GM21528 (cell line): Measurements from ENCODE around the gene STUM.
"Not testable (repeated sequence)": the region's sequence is repeated elsewhere in the genome, so short reads cannot be mapped to it uniquely, and the experiment has no call there.

Experiments used
- ATAC-seq: cut with Tn5 transposase; IDR thresholded peaks from one replicate; pipeline ENCODE4 v1.9.1; 2021; ENCODE audit warnings: mild to moderate bottlenecking, moderate library complexity; ENCODE audit not compliant: unreplicated experiment, low FRiP score

The STUM gene, protein sequence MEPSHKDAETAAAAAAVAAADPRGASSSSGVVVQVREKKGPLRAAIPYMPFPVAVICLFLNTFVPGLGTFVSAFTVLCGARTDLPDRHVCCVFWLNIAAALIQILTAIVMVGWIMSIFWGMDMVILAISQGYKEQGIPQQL

GRCh38 chr1:226548256-226549093 lies at the start of gene STUM:
TSS of gene STUM (plus strand) at chr1:226548764. CDS start at chr1:226548905, 141 bp downstream.
- ATAC-seq: no peak

- not testable (repeated sequence) for ATAC-seq
Measured at GRCh38 chr1:226499699-226500098, 48.9 kb upstream of the STUM start.

GRCh38 chr1:226506021-226506420 lies 42.5 kb upstream of the STUM start:
- ATAC-seq: no peak

DNA sequence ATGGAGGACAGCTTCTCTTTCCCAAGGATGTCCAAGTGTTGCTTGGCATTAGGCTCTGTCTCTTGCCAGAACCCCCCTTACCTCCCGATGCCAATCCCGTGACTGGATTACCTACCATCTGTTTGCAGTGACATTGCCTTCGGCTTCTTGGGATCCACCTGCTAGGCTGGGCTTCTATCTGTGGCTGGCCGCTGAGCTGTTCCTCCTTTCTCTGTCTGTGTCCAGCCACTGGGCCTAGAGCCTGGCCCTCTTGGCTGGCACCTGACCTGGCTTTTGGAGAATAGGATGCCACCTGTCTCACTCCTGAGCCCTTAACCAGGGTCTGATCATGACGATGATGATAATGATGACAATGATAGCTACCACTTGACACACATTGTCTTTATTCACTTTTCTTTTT lies 41.6 kb upstream of the STUM start:
- ATAC-seq: no peak

DNA sequence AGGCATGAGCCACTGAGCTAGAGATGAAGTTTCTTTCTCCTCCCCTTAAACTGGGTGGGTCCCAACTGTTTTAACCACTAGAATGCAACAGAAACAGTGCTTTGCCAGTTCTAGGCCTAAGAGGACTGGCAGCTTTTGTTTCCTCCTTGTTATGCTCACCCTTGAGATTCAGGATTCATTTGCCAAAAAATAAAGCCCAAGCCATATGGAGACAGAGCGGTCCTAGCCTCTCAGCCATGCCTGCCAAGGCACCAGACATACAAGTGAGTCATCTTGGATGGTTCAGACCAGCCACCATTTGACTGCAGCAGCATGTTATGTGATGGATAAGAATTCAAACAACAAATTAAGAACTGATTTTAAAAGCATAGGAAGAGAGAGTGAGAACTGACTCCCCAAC lies 38.1 kb upstream of the STUM start:
- ATAC-seq: no peak

DNA sequence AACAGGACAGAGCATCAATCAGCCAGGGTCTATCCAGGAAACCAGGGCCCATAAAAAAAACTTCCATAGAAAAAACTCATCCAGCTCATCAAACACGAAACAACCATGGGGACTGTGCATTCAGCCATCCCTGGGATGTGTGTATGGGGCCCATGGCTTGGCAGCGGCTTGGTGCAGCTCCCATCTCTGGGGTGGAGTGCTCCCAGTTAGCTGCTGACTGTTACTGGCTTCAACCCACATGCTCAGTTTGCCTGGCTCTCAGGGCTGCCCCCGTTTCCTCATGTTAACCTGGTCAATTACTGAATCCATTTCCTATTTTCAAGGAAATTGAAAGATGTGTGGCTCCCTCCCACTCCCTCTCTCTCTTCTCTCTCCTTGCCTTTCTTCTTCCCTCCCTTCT lies 37.3 kb upstream of the STUM start:
- ATAC-seq: no peak

- no peak for ATAC-seq
Measured at GRCh38 chr1:226512076-226512728, 36.4 kb upstream of the STUM start.

DNA sequence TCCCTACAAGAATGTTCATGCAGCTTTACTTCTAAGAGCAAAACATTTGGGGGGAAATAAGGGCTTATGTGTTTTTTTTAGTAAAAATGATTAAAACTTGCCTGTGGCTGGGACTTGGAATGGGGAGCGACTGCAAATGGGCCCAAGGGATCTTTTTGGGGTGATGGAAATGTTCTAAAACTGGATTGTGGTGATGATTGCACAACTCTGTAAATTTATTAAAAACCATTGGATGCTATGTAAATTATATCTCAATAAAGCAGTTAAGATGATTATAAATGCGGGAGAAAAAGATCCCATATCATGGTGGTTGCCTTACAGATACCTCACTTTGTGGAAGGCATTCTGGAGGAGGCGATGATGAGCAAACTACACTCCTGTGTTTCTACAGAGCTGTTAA lies 30.2 kb upstream of the STUM start:
- ATAC-seq: no peak

GRCh38 chr1:226519135-226519534 lies 29.4 kb upstream of the STUM start:
- no peak for ATAC-seq

- no peak for ATAC-seq
Measured at GRCh38 chr1:226519716-226520598, 28.6 kb upstream of the STUM start.

- ATAC-seq: no peak
Measured at GRCh38 chr1:226520640-226521355, 27.8 kb upstream of the STUM start.

DNA sequence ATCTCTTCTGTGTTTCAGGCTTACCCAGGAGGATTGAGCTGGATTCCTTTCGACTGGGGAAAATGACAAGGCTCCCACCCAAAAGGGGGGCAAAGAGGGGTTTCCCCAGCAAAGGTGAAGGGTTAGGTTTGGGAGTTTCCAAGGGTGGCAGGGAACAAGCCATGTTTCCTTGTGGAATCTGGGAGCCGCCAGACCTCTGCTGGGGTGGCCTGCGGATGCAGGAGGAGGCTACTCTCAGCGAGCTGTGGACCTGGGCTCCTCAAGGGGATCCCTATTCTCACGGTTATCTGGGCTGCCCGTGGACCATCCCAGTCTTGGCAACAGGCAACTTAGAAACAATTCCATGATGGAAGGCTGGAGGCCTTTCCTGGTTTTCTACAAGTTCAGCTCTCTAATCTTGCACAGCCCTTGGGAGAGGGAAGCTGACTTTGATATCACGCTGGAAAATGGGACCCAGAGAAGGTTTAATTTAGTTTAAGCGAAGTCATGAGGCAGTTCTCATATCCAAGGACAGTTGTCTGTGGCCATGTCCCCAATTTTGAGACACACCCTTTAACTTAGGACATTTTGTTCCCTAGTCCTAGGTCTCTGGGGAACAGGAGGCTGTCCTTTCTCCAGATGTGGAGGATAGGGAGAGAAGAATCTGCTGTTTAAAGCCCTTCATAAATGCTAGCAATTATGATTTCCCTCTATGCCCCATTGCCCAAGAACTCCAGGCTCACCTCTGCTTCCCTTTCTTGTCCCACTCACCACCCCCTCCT lies 24.7 kb upstream of the STUM start:
- ATAC-seq: no peak

DNA sequence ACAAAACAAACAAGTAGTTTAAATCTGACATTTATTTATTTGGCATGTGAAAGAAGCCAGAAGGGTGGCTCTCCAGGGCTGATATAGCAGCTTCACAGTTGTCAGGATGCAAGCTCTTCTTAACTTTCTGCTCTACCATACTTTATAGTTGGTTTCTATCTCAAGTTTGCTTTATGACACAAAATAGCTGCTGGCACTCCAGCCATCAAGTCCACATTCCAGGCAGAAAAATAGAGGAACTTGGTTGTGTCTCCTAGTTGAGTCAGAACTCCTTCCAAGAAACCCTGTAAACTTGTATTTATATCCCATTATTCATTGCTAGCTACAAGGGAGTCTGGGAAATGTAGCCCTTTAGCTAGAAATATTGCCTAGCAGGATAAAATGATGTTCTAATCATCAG lies 24.0 kb upstream of the STUM start:
- ATAC-seq: no peak

DNA sequence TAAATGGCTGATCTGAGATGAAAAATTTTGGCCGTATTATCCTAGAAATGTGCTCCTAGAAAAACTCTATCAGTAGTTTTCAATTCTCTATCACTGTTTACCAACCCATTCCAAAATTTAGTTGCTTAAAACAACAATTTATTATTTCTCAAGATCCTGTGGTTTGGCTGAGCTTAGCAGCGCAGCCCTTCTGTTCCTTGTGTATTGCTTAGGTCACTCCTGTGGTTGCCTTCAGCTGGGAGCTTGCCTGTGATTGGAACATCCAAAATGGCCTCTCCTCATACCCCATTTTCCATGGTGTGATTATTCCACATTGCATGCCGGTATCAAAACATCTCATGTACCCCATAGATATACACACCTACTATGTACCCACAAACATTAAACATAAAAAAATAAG lies 22.8 kb upstream of the STUM start:
- ATAC-seq: no peak

DNA sequence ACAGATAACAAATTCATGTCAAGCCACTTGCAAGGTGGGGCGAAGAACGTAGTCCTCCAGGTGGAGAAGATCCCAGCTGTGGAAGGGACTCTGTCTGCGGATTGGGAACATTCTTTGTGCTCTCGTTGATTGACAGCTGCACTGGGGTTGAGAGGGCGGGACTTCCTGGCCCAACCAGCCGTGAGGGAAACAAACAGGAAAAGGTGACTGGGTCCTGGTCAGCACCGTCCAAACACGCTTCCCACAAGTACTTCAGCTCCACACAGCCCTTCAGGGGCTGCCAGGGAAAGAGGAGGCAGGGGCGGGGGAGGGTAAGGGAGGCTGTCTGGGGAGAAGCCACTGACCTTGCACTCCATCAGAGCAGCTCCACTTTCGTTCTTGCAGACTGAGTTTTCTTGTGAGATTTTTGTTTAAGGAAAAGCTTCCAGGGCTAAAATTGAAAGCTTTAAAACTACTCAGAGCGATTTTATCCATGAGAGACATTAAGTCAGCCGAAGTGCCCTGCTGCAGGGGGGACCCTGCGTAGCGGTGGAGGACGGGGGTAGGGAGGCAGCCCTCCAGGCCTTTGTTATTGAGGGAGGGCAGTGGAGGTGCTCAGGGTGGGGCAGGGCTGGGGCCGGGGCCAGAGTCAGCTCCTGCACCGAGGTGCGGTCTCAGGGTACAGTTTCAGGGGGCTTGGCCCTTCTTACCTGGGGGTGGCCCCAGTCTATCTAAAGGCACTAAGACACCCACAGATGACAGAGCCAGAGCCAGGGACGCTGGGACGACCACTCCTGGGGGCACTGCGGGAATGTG lies 21.6 kb upstream of the STUM start:
- ATAC-seq: no peak

DNA sequence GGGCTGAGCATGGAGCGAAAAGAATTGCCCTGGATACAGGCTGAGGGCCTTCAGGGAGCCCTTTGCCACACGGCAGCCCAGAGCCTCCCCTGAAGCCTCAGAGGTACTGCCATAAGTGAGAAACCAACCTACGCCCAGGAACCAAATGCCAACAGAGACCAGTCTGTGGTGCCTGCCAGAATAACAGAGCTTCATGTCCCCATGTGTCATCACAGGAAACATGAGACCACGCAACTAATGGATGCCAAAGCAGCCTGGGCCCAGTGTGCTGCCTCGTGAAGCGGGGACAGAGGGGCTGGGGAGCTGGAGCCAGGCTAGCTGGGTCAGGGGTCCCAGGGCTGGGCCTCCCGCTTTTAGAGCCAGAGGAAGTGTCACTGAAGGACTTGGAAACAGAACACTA lies 18.7 kb upstream of the STUM start:
- ATAC-seq: no peak

- no peak for ATAC-seq
Measured at GRCh38 chr1:226530591-226530990, 18.0 kb upstream of the STUM start.

DNA sequence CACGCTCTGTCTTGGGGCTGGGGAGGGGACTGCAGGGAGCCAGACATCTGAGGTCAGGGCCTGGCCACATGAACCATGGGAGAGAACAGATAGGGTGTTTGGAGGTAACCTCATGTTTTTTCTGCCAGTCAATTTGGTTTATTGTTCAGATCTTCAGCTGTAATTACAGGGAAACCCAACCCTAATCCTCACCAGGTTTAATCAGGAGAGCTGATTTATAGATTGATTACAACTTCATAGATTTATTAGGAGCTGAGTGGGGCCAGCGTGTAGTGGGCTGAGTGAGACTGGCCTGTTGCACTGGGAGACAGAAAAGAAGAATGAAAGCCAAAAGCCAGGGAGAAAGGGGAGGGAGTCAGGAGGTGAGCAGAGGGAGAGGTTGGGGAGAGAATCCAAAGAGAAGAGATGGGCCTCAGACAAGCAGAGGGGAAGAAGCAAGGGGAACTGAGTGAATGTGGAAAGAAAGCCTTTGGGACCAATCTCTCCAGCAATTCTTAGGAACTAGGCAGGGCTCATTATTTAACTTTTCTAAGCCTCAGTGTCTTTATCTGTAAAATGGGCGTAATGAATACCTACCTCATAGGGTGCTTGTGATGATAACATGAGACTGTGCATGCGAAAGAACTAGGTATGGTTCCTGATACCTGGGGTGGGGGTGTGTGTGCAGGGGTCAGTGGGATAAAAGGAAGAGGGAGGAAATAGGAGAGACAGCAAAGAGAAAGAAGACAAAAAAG lies 17.0 kb upstream of the STUM start:
- no peak for ATAC-seq
